ENCODE results near the gene TF. TPM values are rescaled to one million over a fixed set of nuclear protein-coding genes. Genes with fewer than 3 reads are reported as not detected.
A peak's percentile ranks its signal among the peaks of the same experiment; 100 is the strongest.

Gene TF
- 0.09 and 0.18 TPM in 2 replicates for total RNA-seq (2021)
- long read RNA-seq: 0 reads

GRCh38 chr3:133745981-133746711 lies at the start of gene TF:
Gene TF, plus strand, starts transcription at chr3:133746393. Its CDS starts 48 bp downstream, at chr3:133746441.
- Histone ChIP-seq H3K9ac (ENCODE audit: extremely low read depth, insufficient read length, low read length) (no peak within 1 kb of the TSS), H3K23me2 (ENCODE audit: insufficient read length, low read depth, low read length, poor library complexity, severe bottlenecking) (no peaks in the 10 kb centered on the region), H3K4me1 (ENCODE audit: insufficient read depth, low read length) (no peaks in the 10 kb centered on the region), H2AFZ (ENCODE audit: low read length) (no peak within 1 kb of the TSS), H2BK5ac (ENCODE audit: insufficient read length, low read length) (no peak within 1 kb of the TSS), H2BK20ac (ENCODE audit: low read depth, low read length, poor library complexity, severe bottlenecking) (no peak within 1 kb of the TSS), H3K27me3 (ENCODE audit: insufficient read depth, low read length) (no peaks in the 10 kb centered on the region), H3K4ac (ENCODE audit: low read depth, low read length) (no peak within 1 kb of the TSS), H3K14ac (ENCODE audit: insufficient read depth, low read length) (0 out of 2 replicates have a peak within 1 kb of the TSS, but pooled peaks have one; percentile 19), H3T11ph (ENCODE audit: low read length) (no peak within 1 kb of the TSS), H3K4me2 (ENCODE audit: insufficient read depth, insufficient read length, low read length) (no peak within 1 kb of the TSS), H3K79me1 (ENCODE audit: insufficient read depth, low read depth, low read length, poor library complexity, severe bottlenecking) (no peaks in the 10 kb centered on the region), H2BK120ac (ENCODE audit: low read depth, low read length, poor library complexity, severe bottlenecking) (no peak within 1 kb of the TSS), H2BK15ac (ENCODE audit: low read depth, low read length) (no peak within 1 kb of the TSS), H2AK5ac (ENCODE audit: insufficient read length, low read length) (no peak within 1 kb of the TSS), H4K8ac (replicated peaks; ENCODE audit: insufficient read length, low read depth, low read length) (no peak within 1 kb of the TSS), H4K5ac (ENCODE audit: insufficient read length, low read depth, low read length) (no peak within 1 kb of the TSS), H4K91ac (ENCODE audit: insufficient read length, low read depth, low read length) (no peak within 1 kb of the TSS), H3K56ac (ENCODE audit: insufficient read length, low read depth, low read length) (no peak within 1 kb of the TSS), H4K20me1 (ENCODE audit: control insufficient read depth, insufficient read depth, insufficient read length) (no peaks in the 10 kb centered on the region), H3K27ac (ENCODE audit: insufficient read length, low read depth, low read length) (no peak within 1 kb of the TSS), H3K23ac (ENCODE audit: insufficient read length, low read depth, low read length) (no peak within 1 kb of the TSS), H3K79me2 (ENCODE audit: insufficient read depth, low read length) (no peaks in the 10 kb centered on the region), H3K18ac (ENCODE audit: insufficient read length, low read depth, low read length) (no peak within 1 kb of the TSS), H3K9me3 (ENCODE audit: control insufficient read depth, low read depth, low read length) (no peaks in the 10 kb centered on the region), H2BK12ac (ENCODE audit: insufficient read length, low read depth, low read length) (no peak within 1 kb of the TSS)
- H3K4me1 Mint-ChIP-seq: peaks cover 0 to 2% of the 10 kb centered on the region in 2 experiments; a peak in 1 of 4 replicates
- H3K4me3 Mint-ChIP-seq: no peak within 1 kb of the TSS
- peaks cover 5% of the 10 kb centered on the region for H3K27me3 Mint-ChIP-seq (ENCODE audit: low read depth)
- TF ChIP-seq, protein P1, sequence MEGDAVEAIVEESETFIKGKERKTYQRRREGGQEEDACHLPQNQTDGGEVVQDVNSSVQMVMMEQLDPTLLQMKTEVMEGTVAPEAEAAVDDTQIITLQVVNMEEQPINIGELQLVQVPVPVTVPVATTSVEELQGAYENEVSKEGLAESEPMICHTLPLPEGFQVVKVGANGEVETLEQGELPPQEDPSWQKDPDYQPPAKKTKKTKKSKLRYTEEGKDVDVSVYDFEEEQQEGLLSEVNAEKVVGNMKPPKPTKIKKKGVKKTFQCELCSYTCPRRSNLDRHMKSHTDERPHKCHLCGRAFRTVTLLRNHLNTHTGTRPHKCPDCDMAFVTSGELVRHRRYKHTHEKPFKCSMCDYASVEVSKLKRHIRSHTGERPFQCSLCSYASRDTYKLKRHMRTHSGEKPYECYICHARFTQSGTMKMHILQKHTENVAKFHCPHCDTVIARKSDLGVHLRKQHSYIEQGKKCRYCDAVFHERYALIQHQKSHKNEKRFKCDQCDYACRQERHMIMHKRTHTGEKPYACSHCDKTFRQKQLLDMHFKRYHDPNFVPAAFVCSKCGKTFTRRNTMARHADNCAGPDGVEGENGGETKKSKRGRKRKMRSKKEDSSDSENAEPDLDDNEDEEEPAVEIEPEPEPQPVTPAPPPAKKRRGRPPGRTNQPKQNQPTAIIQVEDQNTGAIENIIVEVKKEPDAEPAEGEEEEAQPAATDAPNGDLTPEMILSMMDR (conservative IDR thresholded peaks at IDR 0.05): no peak
- no peaks in the 10 kb centered on the region; a peak in 1 of 5 replicates for H3K9me3 Mint-ChIP-seq
- H3K27ac Mint-ChIP-seq: no peak within 1 kb of the TSS
- H3K36me3 Mint-ChIP-seq (ENCODE audit: insufficient read depth in 1 of 3, low read depth in 3 of 3): no peaks in the 10 kb centered on the region
- WGBS (ENCODE audit: extremely low coverage, insufficient read length, low lambda C conversion rate): no CpG with 5 or more reads among the region's 50 CpGs
- DNase-seq: no peak

All from H9 (cell line).